Activated CD8-positive, alpha-beta memory T cell treated with anti-CD3 and anti-CD28 coated beads, Interleukin-2, amount 10 ng/mL, durations not matched to agents 7 days and 5 days (primary cell): Measurements from ENCODE around the gene CD2. TPM values are rescaled to one million over a fixed set of nuclear protein-coding genes. Genes with fewer than 3 reads are reported as not detected.

Experiments
- ATAC-seq: fragments of 150-1000 bp; cut with Tn5 transposase; one replicate; pipeline ENCODE4 v1.10.0; 2021; ENCODE audit warnings: moderate library complexity
- CTCF ChIA-PET: fragments of 350-600 bp; sonication (Branson Sonifier 250); formaldehyde crosslinking; loops from one replicate; lab custom pipeline; 2021; ENCODE audit warnings: antibody characterized with exemption; lab: Charles Lee
- DNase-seq: peaks from one replicate; pipeline ENCODE4 v3.0.0-alpha.2; 2020
- H3K27ac Mint-ChIP-seq: one replicate; pipeline ENCODE4 v1.8.0; 2021; ENCODE audit warnings: mild to moderate bottlenecking, mixed read lengths
- H3K27me3 Mint-ChIP-seq: one replicate; pipeline ENCODE4 v1.8.0; 2021; ENCODE audit warnings: mixed read lengths
- H3K36me3 Mint-ChIP-seq: one replicate; pipeline ENCODE4 v1.8.0; 2021; ENCODE audit warnings: mild to moderate bottlenecking, mixed read lengths
- H3K4me1 Mint-ChIP-seq: one replicate; pipeline ENCODE4 v1.8.0; 2021; ENCODE audit warnings: mixed read lengths
- H3K4me3 Mint-ChIP-seq: one replicate; pipeline ENCODE4 v1.8.0; 2021; ENCODE audit warnings: mild to moderate bottlenecking, moderate library complexity, mixed read lengths
- H3K9me3 Mint-ChIP-seq: one replicate; pipeline ENCODE4 v1.8.0; 2022; ENCODE audit warnings: low read depth, mixed read lengths
- total RNA-seq, 2 experiments: library from RNA; stranded (reverse); gene quantifications; one replicate each; pipeline ENCODE4 v1.2.3, GENCODE V29; 2021

Gene CD2
- total RNA-seq, 2 experiments from 2014 or later = 278 to 444 TPM

GRCh38 chr1:116806245-116806644 lies 52.0 kb downstream of the CD2 start:
- H3K36me3 Mint-ChIP-seq = peaks cover 15% of the 10 kb centered on the region
- no peaks in the 10 kb centered on the region for H3K27me3 Mint-ChIP-seq
- peaks cover 85% of the 10 kb centered on the region for H3K4me1 Mint-ChIP-seq
- peak overlapping the region; percentile 80 for H3K4me3 Mint-ChIP-seq
- CTCF ChIA-PET = interaction anchor here (0.9 to 11.8 kb wide), 8 partner anchors 8 to 68 kb away, joined by 3 to 224 read pairs (median 14); partner anchors contain the start of gene CD2
- peak; percentile 34 for ATAC-seq
- peak; percentile 81 for DNase-seq
- peak overlapping the region; percentile 97 for H3K27ac Mint-ChIP-seq
- H3K9me3 Mint-ChIP-seq = no peaks in the 10 kb centered on the region

- CTCF ChIA-PET = interaction anchor here (0.9 to 11.8 kb wide), 8 partner anchors 8 to 69 kb away, joined by 3 to 224 read pairs (median 14); partner anchors contain the start of gene CD2
These were observed 52.4 kb downstream of the CD2 start for GRCh38 chr1:116806671-116807070.

GRCh38 chr1:116807394-116808199 lies 53.4 kb downstream of the CD2 start:
- H3K27ac Mint-ChIP-seq = peak overlapping the region; percentile 97
- CTCF ChIA-PET = interaction anchor here (0.6 to 11.8 kb wide), 10 partner anchors 8 to 252 kb away, joined by 3 to 224 read pairs (median 10); partner anchors contain the start of genes CD2 and TTF2
- ATAC-seq (peak; percentile 15), DNase-seq (peak; percentile 63)
- peaks cover 24% of the 10 kb centered on the region for H3K36me3 Mint-ChIP-seq
- peak overlapping the region; percentile 80 for H3K4me3 Mint-ChIP-seq
- peaks cover 7% of the 10 kb centered on the region for H3K9me3 Mint-ChIP-seq
- H3K4me1 Mint-ChIP-seq = peaks cover 86% of the 10 kb centered on the region
- no peaks in the 10 kb centered on the region for H3K27me3 Mint-ChIP-seq

More at GRCh38 chr1:116806671-116807070, 52.4 kb downstream of the CD2 start:
- Mint-ChIP-seq H3K9me3 (peaks cover under 1% of the 10 kb centered on the region), H3K36me3 (peaks cover 18% of the 10 kb centered on the region), H3K4me1 (peaks cover 85% of the 10 kb centered on the region), H3K27me3 (no peaks in the 10 kb centered on the region), H3K27ac (peak overlapping the region; percentile 97), H3K4me3 (peak overlapping the region; percentile 80)
- ATAC-seq = peak; percentile 1
- peak; percentile 68 for DNase-seq

GRCh38 chr1:116808200-116808847 lies 54.1 kb downstream of the CD2 start:
- ATAC-seq (peak; percentile 26), DNase-seq (no peak)
- peak overlapping the region; percentile 80 for H3K4me3 Mint-ChIP-seq
- peaks cover 84% of the 10 kb centered on the region for H3K4me1 Mint-ChIP-seq
- peaks cover 29% of the 10 kb centered on the region for H3K36me3 Mint-ChIP-seq
- H3K27me3 Mint-ChIP-seq = no peaks in the 10 kb centered on the region
- peak overlapping the region; percentile 97 for H3K27ac Mint-ChIP-seq
- CTCF ChIA-PET = interaction anchor here (0.6 to 11.8 kb wide), 10 partner anchors 7 to 251 kb away, joined by 3 to 224 read pairs (median 12); partner anchors contain the start of genes CD2 and TTF2
- peaks cover 12% of the 10 kb centered on the region for H3K9me3 Mint-ChIP-seq

GRCh38 chr1:116808848-116809508 lies 54.7 kb downstream of the CD2 start:
- Mint-ChIP-seq H3K9me3 (peaks cover 18% of the 10 kb centered on the region), H3K4me1 (peaks cover 83% of the 10 kb centered on the region), H3K27ac (peak overlapping the region; percentile 97), H3K27me3 (no peaks in the 10 kb centered on the region), H3K36me3 (peaks cover 33% of the 10 kb centered on the region), H3K4me3 (peak overlapping the region; percentile 80)
- CTCF ChIA-PET = interaction anchor here (0.7 to 11.8 kb wide), 7 partner anchors 18 to 251 kb away, joined by 3 to 224 read pairs (median 10); partner anchors contain the start of genes CD2 and TTF2
- ATAC-seq = peak; percentile 54
- peak; percentile 83 for DNase-seq

GRCh38 chr1:116811321-116811720 lies 57.1 kb downstream of the CD2 start:
- Mint-ChIP-seq H3K27me3 (no peaks in the 10 kb centered on the region), H3K27ac (peak overlapping the region; percentile 76), H3K4me3 (no peak overlapping the region), H3K4me1 (peaks cover 85% of the 10 kb centered on the region), H3K36me3 (peaks cover 37% of the 10 kb centered on the region), H3K9me3 (peaks cover 21% of the 10 kb centered on the region)
- no peak for ATAC-seq
- no peak for DNase-seq
- CTCF ChIA-PET = interaction anchor here (11.8 kb wide), 1 partner anchor 44 kb away, joined by 224 read pairs; no protein-coding TSS in a partner anchor

- Mint-ChIP-seq H3K4me1 (peaks cover 85% of the 10 kb centered on the region), H3K9me3 (peaks cover 21% of the 10 kb centered on the region), H3K27me3 (no peaks in the 10 kb centered on the region), H3K4me3 (peak overlapping the region; percentile 54), H3K27ac (peak overlapping the region; percentile 91), H3K36me3 (peaks cover 37% of the 10 kb centered on the region)
- ATAC-seq (peak; percentile 29), DNase-seq (peak; percentile 35)
- CTCF ChIA-PET = interaction anchor here (0.7 to 7.5 kb wide), 18 partner anchors 8 to 245 kb away, joined by 3 to 150 read pairs (median 9); partner anchors contain the start of genes CD2 and TTF2
These were observed 60.9 kb downstream of the CD2 start for GRCh38 chr1:116814926-116815723.

GRCh38 chr1:116817582-116818064 lies 63.4 kb downstream of the CD2 start:
- Mint-ChIP-seq H3K4me1 (peaks cover 65% of the 10 kb centered on the region), H3K9me3 (peaks cover 14% of the 10 kb centered on the region), H3K27ac (peak overlapping the region; percentile 81), H3K4me3 (peak overlapping the region; percentile 33), H3K27me3 (no peaks in the 10 kb centered on the region), H3K36me3 (peaks cover 21% of the 10 kb centered on the region)
- ATAC-seq (peak; percentile 76), DNase-seq (peak; percentile 87)
- CTCF ChIA-PET = interaction anchor here (0.8 to 7.5 kb wide), 21 partner anchors 10 to 243 kb away, joined by 3 to 150 read pairs (median 6); partner anchors contain the start of gene TTF2

Other genes with a start within 250 kb of the CD2 start
- 10 to 100 TPM; 54.0 to 56.9 TPM for gene CD58, start 183.4 kb upstream of the CD2 start, total RNA-seq
- gene IGSF3, start 86.7 kb upstream of the CD2 start, total RNA-seq = under 1 TPM; 0.03 to 0.91 TPM
- gene PTGFRN, start 155.5 kb downstream of the CD2 start, total RNA-seq = 1 to 10 TPM in 1 of 2 experiments, under 1 TPM in 1; 0.38 to 4.6 TPM
- gene CD101, start 247.3 kb downstream of the CD2 start, total RNA-seq = 1 to 10 TPM in 1 of 2 experiments, not detected in 1; 1.4 TPM